ENCODE measurements around the gene DAB2IP. TPM values are rescaled to one million over a fixed set of nuclear protein-coding genes. Genes with fewer than 3 reads are reported as not detected.

Gene DAB2IP
- total RNA-seq, 2 donors from 2014 or later = 127 to 128 TPM

DNA sequence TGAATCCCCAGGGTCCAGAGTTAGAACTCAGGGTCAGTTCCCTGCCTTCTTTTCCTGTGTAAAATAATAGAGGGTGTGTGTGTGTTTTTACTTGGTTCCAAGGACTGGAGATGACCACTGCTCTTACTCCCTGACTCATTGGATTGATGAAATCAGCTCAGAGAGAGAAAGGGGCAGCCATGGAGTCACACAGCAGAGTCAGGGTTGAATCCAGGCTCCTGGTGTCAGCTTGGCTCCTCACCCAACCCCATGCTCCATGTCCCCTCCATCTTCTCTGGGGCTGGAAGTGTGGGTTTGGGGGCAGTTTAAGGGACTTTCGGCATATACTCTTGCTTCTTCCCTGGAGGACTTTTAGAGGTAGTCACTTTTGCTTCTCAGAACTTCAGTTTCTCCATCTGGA is 21.6 kb downstream of the DAB2IP start:
- intact Hi-C loops (cut with DNase I, micrococcal nuclease) = no loop called here
- ATAC-seq (no peak), DNase-seq (no peak)

DNA sequence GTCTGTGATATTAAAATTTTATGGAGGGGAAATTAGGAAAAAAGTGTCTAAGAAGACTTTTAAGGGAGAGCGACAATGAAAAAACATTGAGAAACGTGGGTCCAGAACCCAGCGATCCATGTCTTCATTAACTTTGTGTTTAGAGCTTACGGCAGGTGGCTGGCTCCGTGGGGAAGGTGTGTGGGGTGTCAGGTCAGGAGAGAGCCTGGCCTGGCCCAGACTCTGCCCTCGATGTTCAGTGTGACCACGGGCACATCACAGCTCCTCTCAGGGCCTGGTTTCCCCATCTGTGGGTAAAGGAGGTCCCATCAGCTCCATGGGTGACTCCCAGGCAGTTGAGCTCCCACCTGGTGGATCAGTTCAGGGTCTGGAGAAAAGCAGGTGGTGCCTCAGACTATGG is 22.1 kb downstream of the DAB2IP start:
- intact Hi-C loops (cut with DNase I, micrococcal nuclease) = no loop called here
- ATAC-seq (no peak), DNase-seq (no peak)

DNA sequence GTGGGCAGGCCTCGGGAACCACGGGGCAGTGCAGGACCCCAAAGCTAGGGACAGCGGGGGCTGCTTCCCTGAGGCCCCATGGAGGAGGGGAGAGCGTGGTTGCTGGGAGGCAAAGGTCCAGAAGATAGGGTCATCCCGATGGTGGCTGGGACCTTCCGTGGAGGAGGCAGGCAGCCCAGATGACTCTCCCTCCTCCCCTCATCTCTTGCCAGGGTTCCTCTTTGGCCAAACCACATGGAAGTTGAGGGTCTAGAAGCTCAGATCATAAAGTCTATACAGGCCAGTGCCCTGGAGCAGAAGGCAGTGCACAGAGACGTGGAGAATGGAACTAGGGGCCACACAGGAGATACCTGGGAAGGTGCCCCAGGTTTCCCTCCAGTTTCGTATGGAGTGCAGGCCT is 22.6 kb downstream of the DAB2IP start:
- ATAC-seq (no peak), DNase-seq (no peak)
- intact Hi-C loops (cut with DNase I, micrococcal nuclease) = no loop called here

DNA sequence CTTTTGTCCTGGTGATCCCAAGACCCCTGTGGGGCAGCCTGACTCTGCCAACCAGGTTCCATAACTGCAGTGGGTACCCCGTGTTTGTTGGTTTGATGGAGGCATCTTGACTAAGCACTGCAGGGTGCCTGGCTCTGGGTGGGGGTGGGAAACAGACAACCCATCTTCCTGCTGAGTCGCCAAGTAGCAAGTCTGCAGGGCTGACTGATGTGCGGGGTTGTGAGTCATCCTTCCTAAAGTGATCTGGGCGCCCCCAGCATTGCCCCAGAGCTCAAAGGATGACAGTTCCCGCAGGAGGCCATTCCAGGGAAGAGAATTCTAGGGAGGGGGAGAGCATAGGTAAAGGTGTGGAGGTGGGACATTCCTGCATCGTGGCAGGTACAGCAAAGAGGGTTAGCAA is 23.5 kb downstream of the DAB2IP start:
- no peak for ATAC-seq
- DNase-seq = no peak
- intact Hi-C loops (cut with DNase I, micrococcal nuclease) = no loop called here

DNA sequence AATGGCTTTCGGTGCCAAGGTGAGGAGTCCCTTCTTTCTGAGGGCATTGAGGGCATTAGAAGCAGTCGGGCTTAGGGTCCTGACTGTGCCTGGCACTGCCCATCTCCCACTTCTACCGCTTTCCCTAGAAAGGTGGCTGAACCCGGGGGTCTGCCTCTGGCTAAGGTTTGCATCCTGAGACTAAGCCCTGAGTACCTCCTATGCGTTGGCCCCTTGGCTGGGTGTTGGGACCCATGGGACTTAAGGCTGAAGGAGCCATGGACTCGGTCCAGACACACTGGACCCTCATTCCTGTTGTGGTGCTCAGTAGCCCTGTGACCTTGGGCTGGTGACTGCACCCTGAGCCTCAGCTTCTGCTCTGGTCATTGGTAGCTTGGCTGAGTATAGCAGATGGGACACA is 23.9 kb downstream of the DAB2IP start:
- intact Hi-C loops (cut with DNase I, micrococcal nuclease) = no loop called here
- ATAC-seq (no peak), DNase-seq (no peak)

- no peak for DNase-seq
- intact Hi-C loops (cut with DNase I, micrococcal nuclease) = no loop called here
- ATAC-seq = peak; percentile 61
Observed at GRCh38 chr9:121675969-121676822, 24.8 kb downstream of the DAB2IP start.

DNA sequence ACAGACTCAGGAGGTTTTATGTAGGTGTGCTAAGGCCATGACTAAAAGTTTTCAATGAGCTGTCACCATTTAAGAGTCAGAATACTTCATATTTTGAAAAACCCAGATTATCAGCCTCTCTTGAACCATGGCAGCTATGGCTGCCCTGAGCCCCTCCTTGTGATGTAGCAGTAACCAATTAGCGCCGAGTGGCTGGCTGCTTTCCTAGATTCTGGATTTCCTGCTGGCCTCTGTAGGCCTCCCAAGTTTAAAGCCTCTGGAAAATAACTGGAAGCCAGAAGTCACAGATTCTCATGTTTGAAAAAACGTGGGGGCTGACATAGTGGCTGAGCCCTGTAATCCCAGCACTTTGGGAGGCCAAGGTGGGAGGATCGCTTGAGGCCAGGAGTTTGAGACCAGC is 25.5 kb downstream of the DAB2IP start:
- no peak for DNase-seq
- intact Hi-C loops (cut with DNase I, micrococcal nuclease) = no loop called here
- ATAC-seq = no peak

- DNase-seq (no peak), ATAC-seq (no peak)
- intact Hi-C loops (cut with DNase I, micrococcal nuclease) = no loop called here
Observed at GRCh38 chr9:121678501-121679022, 27.1 kb downstream of the DAB2IP start.

GRCh38 chr9:121679901-121680635 is 28.6 kb downstream of the DAB2IP start:
- DNase-seq (no peak), ATAC-seq (no peak)
- intact Hi-C loops (cut with DNase I, micrococcal nuclease) = loop anchor here in 1 of 2 donors (10.0 kb wide), 2 partner anchors 135 to 315 kb away; no protein-coding TSS in a partner anchor

GRCh38 chr9:121681404-121681803 is 30.0 kb downstream of the DAB2IP start:
- DNase-seq (no peak), ATAC-seq (no peak)
- intact Hi-C loops (cut with DNase I, micrococcal nuclease) = loop anchor here in 1 of 2 donors (10.0 kb wide), 2 partner anchors 137 to 313 kb away; no protein-coding TSS in a partner anchor

- DNase-seq (no peak), ATAC-seq (no peak)
- intact Hi-C loops (cut with DNase I, micrococcal nuclease) = loop anchor here in 1 of 2 donors (10.0 kb wide), 2 partner anchors 137 to 313 kb away; no protein-coding TSS in a partner anchor
Observed at GRCh38 chr9:121682201-121682600, 30.8 kb downstream of the DAB2IP start.

DNA sequence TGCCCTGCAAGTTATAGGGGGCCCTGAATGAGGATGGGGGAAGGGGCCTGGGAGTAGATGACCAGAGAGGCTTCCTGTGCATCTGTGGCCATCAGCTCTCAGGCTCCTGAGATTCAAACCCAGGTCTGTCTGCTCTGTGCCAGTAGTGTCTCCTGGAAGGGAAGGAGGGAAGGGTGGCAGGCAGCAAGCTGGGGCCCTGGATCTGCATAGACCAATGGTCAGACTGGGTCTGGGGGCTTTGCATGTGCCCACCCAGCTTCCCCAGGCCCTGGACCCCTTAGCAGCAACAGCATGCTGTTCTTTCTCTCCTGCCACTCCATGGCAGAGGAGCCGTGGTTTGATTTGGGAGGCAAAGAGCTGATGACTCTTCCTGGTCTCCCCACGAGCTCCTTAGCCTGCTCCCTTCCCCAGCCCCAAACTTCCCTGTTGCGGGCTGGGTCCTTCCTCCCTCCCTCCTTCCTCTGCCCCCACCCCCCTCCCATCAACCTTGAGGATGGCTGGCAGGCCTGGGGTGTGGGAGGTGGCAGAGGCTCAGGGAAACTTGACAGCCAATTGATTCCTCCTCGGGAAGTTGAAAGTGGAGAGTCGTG is 31.6 kb downstream of the DAB2IP start:
- ATAC-seq = no peak
- no peak for DNase-seq
- intact Hi-C loops (cut with DNase I, micrococcal nuclease) = loop anchor here in 1 of 2 donors (10.0 kb wide), 2 partner anchors 138 to 312 kb away; no protein-coding TSS in a partner anchor

- intact Hi-C loops (cut with DNase I, micrococcal nuclease) = loop anchor here in 1 of 2 donors (10.0 kb wide), 2 partner anchors 139 to 311 kb away; no protein-coding TSS in a partner anchor
- DNase-seq (no peak), ATAC-seq (no peak)
Observed at GRCh38 chr9:121683652-121684051, 32.2 kb downstream of the DAB2IP start.

DNA sequence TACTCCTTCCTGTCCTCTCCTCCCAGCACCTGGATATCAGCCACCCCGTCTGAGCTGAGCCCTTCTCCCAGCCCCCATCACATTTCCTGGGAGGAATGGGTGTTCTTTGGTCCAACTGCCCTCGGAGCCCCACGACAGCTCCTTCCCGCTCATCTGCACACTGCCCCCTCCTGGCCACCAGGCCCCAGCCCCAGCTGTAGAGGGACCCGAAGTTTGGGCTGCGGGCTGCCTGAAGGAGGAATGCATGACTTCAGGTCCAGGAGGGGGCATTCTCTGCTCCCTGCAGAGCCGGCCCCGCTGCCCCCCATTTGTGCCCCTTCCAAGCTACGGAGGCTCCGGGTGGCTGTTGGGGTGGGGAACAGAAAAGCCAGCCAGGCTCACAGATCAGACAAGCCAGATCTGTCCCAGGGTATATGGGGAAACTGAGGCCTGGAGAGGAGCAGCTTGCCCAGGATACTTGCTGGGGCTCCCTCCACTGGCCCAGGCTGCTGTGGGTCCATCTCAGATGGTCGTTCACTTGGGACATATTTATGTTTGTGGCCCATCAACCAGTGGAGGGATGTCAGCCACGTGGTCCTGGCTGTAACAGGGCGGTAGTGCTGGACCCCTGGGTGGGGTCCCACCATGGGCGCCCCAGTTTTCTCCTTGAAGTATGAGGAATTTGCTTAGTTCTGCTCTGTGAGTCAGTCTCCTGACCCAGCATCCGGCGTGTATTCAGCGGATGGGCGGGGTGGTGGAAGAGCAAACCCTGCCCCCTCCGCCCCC is 33.1 kb downstream of the DAB2IP start:
- intact Hi-C loops (cut with DNase I, micrococcal nuclease) = loop anchor here in 1 of 2 donors (10.0 kb wide), 2 partner anchors 140 to 310 kb away; no protein-coding TSS in a partner anchor
- ATAC-seq (peak; percentile 38), DNase-seq (peak in 1 of 2 donors; percentile 69)

DNA sequence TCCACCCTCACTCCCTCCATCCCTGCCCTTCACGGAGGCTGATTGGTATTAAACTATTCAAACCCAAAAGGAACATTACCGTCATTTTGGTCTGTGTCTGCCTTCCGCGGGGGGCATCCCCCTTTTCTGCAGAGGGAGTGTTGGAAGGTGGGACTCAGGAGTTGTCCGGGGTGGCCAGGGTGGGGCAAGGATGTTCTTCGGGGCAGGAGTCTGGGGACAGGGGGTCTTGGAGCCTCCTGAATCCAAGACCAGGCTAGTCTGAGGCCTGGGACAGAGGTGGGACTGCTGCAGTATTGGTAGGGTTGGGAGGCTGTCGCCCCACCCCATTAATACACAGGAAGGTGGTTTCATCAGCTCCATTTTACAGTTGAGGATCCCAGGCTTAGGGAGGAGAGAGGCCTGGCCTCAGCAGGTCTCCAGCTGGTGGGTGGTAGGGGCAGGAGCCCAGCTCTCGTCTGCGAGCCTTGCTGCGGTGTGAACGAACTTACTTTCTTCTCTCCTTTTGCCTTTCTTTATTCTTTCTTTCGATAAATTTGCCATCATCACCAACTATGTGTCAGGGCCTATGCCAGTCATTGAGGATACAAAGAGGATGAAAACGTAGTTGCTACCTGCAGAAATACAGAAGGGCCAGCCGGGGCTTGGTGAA is 33.8 kb downstream of the DAB2IP start:
- ATAC-seq (no peak), DNase-seq (no peak)
- intact Hi-C loops (cut with DNase I, micrococcal nuclease) = loop anchor here in 1 of 2 donors (10.0 kb wide), 2 partner anchors 140 to 310 kb away; no protein-coding TSS in a partner anchor

DNA sequence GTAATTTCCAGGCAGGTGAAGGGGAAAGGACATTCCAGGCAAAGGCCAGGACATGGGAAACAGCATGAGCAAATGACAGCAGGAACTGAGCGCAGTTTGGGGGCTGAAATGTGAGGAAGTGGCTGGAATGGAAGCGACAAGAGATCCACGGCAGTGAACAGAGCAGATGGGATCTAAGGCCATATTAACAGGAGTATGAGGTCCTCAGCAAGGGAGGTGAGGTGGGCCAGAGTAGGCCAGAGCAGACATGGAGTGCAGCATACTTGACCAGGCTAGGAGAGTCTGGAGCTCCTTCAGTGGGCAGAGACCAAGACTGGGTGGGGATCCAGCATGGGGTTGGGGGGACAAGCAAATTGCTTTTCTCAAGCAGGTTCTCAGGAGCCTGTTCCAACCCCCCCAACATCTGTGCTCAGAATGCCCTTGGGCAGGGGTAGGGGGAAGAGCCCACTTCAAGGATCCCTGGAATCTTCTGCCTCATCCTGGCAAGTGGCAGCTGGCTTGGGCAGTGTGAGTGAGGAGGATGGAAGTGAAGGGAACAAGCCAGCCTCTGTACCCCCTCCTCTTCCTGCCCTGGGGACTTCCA is 34.5 kb downstream of the DAB2IP start:
- intact Hi-C loops (cut with DNase I, micrococcal nuclease) = loop anchor here in 1 of 2 donors (10.0 kb wide), 2 partner anchors 141 to 309 kb away; no protein-coding TSS in a partner anchor
- no peak for DNase-seq
- ATAC-seq = no peak

DNA sequence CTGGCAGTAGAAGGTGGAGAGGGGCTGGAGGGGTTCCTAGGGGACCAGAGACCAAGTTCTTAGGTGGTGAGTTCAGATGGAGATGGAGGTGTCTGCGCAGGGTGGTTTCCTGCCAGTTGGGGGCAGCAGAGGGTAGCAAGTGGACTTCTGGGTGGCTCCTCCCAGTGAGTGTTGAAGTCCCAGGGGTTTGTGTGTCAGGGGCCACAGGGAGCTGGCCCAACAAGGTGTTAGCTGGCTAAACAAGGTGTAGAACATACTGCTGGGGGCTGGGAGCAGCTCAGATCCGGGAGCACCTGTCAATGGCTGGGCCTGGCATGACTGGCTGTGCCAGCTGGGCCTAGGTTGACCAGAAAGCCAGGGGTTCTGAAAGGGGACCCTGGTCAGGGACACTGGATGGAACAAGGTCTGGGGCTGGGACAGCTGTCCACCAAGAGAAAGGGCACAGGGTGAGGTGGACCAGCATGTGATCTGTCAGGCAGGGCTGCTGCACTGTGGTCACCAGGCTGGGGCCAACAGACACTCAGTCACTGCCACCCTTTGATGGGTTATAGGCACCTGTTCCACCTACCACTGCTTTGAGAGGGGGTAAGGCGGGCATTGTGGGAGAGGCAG is 35.6 kb downstream of the DAB2IP start:
- ATAC-seq (peak; percentile 79), DNase-seq (peak; percentile 75 to 90)
- intact Hi-C loops (cut with DNase I, micrococcal nuclease) = loop anchor here in 1 of 2 donors (10.0 kb wide), 2 partner anchors 142 to 308 kb away; no protein-coding TSS in a partner anchor
